HG03139 (cell line): Measurements from ENCODE around the gene SLC25A6.
"Not testable (repeated sequence)": the region's sequence is repeated elsewhere in the genome, so short reads cannot be mapped to it uniquely, and the experiment has no call there.

Experiments used
- ATAC-seq: cut with Tn5 transposase; IDR thresholded peaks from one replicate; pipeline ENCODE4 v1.9.1; 2021; ENCODE audit not compliant: unreplicated experiment

The SLC25A6 gene

GRCh38 chrX:1390621-1391369 is 1.1 kb downstream of the SLC25A6 start:
- no peak for ATAC-seq

DNA sequence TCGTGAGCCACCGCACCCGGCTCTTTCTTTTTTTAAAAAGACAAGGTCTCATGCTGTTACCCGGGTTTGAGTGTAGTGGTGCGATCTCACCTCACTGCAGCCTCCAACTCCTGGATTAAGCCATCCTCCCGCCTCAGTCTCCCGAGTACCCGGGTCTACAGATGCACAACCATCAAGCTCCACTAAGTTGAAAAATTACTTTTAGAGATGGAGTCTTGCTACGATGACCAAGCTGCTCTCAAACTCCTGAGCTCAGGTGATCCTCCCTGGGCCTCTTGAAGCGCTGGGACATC is 2.0 kb downstream of the SLC25A6 start:
- ATAC-seq: no peak

GRCh38 chrX:1389181-1389992 is 2.5 kb downstream of the SLC25A6 start:
- ATAC-seq: no peak

DNA sequence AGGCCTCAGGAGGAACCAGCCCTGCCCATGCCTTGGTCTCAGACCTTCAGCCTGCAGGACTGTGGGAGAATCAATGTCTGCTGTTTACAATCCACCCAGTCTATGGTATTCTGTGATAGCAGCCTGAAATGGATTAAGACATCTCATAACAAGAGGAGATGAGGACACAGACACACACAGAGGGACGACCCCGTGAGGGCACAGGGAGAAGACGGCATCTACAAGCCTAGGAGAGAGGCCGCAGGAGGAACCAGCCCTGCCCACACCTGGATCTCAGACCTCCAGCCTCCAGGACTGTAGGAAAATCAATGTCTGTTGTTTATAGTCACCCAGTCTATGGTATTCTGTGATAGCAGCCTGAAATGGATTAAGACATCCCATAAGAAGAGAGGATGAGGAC is 3.3 kb downstream of the SLC25A6 start:
- ATAC-seq: no peak

DNA sequence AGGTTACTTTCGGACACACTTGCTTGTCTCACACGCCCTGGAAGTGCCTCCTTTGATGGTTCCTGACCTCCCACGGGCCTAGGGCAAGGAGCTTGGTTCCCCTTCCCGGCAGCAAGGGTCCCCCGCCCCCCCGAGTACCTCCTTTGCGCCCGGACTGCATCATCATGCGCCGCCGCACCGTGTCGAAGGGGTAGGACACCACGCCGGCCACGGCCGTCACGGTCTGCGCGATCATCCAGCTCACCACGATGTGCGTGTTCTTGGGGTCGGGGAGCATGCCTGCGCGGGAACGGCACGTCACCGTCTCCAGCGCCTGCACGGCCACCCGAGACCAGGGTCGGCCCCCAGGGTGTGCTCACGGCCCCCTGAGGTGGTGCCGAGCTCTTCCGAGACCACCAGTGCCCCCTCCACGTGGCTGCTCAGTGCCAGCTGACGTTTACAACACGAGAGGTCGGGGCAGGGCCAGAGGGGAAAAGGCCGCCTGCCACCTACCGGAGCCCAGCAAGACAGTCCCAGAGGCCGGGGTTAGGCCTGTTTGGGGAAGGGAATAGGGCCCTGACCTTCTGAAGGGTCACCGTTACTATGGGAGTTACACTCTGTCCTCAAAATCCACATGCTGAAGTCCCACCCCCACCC is 4.7 kb downstream of the SLC25A6 start:
- ATAC-seq: no peak

- no peak for ATAC-seq
These were observed 5.4 kb downstream of the SLC25A6 start for GRCh38 chrX:1386338-1387127.

GRCh38 chrX:1385253-1386223 is 6.4 kb downstream of the SLC25A6 start:
- no peak for ATAC-seq

DNA sequence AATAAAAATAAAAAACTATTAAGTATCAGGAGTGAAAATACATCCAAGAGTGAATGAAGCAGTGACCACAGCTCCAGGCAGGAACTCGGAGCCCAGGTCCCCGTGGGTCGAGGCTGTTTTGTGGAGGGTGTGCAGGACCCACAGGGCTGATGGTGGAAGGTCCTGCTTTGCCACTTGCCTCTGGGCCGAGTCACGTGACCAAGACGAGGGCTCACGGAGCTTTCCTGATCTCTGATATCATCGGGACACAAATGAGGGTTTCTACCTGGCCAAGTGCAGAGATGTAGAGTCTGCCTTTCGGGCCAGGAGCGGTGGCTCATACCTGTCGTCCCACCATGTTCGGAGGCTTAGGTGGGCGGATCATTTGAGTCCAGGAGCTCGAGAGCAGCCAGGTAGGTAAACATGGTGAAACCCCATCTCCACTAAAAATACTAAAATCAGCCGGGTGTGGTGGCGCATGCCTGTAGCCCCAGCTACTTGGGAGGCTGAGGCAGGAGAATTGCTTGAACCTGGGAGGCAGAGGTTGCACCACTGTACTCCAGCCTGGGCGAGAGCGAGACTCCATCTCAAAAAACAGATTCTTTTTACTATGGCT is 7.2 kb downstream of the SLC25A6 start:
- ATAC-seq: no peak

DNA sequence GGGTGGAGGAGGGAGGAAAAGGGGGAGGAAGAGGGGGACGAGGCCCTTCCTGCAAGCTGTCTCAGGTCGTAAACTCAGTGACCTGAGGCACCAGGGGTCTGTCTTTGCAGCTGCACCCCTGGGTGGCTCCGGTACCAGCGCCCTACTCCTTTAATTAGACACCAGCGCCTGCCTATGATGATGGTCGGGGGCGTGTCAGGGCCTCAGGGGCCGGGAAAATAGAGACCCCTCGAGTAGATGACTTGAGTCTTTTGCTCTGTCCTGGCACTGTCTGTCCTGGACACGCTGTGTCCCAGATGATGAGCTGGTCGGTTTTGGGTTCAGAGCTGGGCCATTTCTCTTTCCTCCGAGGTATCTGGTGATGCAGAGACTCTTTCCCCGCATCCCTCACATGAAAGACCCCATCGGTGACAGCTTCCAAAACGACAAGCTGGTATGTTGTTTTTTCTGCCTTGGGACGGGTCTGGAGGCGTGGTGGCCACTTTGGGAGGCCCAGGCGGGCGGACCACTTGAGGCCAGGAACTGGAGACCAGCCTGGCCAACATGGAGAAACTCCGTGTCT is 11.2 kb downstream of the SLC25A6 start:
- no peak for ATAC-seq

- ATAC-seq: no peak
These were observed 13.6 kb downstream of the SLC25A6 start for GRCh38 chrX:1378306-1378759.

DNA sequence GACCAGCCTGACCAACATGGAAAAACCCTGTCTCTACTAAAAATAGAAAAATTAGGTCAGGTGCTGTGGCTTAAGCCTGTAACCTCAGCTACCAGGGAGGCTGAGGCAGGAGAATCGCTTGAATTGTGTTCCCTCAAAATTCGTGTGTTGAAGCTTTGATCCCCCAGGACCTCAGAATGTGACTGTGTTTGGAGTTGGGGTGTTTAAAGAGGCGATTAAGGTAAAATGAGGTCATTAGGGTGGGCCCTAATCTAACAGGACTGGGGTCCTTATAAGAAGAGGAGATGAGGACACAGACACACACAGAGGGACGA is 23.6 kb downstream of the SLC25A6 start:
- no peak for ATAC-seq

DNA sequence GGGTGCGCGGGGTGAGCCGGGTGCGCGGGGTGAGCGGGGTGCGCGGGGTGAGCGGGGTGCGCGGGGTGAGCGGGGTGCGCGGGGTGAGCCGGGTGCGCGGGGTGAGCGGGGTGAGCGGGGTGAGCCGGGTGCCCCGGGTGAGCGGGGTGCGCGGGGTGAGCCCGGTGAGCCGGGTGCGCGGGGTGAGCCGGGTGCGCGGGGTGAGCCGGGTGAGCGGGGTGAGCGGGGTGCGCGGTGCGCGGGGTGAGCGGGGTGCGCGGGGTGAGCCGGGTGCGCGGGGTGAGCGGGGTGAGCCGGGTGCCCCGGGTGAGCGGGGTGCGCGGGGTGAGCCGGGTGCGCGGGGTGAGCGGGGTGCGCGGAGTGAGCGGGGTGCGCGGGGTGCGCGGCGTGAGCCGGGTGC is 25.6 kb downstream of the SLC25A6 start:
- not testable (repeated sequence) for ATAC-seq

DNA sequence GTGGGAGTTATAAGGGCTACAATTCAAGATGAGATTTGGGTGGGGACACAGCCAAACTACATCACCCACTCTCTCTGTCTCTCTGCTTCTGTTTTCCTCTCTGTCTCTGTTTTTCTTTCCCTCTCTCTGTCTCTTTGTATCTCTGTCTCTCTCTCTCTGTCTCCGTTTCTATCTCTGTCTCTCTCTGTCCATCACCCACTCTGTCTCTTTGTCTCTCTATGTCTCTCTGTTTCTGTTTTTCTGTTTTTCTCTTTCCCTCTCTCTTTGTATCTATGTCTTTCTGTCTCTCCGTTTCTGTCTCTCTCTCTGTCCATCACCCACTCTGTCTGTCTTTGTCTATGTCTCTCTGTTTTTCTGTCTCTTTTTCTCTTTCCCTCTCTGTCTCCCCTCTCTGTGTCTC is 30.0 kb downstream of the SLC25A6 start:
- ATAC-seq: no peak

DNA sequence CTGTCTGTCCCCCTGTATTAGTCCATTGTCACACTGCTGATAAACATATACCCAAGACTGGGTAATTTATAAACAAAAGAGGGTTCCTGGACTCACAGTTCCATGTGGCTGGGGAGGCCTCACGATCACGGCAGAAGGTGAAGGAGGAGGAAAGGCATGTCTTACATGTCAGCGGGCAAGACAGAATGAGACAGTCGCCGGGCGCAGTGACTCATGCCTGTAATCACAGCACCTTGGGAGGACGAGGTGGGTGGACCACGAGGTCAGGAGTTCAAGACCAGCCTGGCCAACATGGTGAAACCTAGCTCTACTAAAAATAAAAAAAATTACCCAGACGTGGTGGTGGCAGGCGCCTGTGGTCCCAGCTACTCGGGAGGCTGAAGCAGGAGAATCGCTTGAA is 30.6 kb downstream of the SLC25A6 start:
- no peak for ATAC-seq

GRCh38 chrX:1360171-1360570 is 31.7 kb downstream of the SLC25A6 start:
- ATAC-seq: no peak

GRCh38 chrX:1359477-1359873 is 32.4 kb downstream of the SLC25A6 start:
- no peak for ATAC-seq

GRCh38 chrX:1358793-1359476 is 33.0 kb downstream of the SLC25A6 start:
- ATAC-seq: no peak

DNA sequence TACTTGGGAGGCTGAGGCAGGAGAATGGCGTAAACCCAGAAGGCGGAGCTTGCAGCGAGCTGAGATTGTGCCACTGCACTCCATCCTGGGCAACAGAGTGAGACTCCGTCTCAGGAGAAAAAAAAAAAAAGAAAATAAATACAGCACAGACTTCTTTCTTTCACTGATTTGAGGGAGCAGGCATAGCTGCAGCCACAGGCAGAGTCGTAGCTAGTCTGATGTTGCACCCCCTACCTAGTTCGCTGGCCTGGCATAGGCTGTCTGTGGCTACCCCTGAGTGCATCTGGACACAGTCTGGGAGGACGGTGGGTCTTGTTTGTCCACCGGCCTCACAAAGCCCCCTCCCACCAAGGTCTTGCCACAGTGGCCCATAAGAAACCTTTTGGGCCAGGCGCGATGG is 33.9 kb downstream of the SLC25A6 start:
- ATAC-seq: no peak
